ENCODE results near the gene CRABP2.

DNA sequence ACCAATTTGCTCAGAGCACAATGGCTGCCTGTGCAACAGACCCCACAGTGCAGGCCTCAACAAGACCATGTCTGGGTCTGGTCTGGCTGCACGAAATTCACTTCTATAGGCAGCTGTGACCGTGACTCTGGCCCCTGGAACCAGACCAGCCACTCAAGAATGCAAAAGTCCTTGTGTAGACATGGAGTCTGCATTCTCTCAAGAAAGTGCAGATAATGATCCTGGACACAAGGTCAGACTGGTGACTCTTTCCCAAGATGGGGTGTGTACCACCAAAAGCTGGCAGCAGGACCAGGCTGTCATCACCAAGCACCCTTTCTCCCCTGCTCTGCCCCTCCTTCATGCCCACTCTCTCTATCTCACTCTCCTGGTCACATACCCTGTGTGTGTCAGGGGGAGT, 15.7 kb upstream of the CRABP2 start:
- TF ChIP-seq, protein P1, sequence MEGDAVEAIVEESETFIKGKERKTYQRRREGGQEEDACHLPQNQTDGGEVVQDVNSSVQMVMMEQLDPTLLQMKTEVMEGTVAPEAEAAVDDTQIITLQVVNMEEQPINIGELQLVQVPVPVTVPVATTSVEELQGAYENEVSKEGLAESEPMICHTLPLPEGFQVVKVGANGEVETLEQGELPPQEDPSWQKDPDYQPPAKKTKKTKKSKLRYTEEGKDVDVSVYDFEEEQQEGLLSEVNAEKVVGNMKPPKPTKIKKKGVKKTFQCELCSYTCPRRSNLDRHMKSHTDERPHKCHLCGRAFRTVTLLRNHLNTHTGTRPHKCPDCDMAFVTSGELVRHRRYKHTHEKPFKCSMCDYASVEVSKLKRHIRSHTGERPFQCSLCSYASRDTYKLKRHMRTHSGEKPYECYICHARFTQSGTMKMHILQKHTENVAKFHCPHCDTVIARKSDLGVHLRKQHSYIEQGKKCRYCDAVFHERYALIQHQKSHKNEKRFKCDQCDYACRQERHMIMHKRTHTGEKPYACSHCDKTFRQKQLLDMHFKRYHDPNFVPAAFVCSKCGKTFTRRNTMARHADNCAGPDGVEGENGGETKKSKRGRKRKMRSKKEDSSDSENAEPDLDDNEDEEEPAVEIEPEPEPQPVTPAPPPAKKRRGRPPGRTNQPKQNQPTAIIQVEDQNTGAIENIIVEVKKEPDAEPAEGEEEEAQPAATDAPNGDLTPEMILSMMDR (IDR thresholded peaks at IDR 0.05; ENCODE audit: low read depth, low read length, poor library complexity, severe bottlenecking): no peak
- TF ChIP-seq EZH2phosphoT487 (IDR thresholded peaks at IDR 0.05; ENCODE audit: borderline replicate concordance, low read length): no peak

Measured in DOHH2 (cell line).